Neural cell (in vitro differentiated cells): ENCODE measurements around the gene SIRT4.

Experiments used
- CTCF ChIP-seq: fragments of 450-650 bp; IDR thresholded peaks from 2 replicates; pipeline ENCODE4 v1.5.1; 2014; ENCODE audit warnings: antibody characterized with exemption, mild to moderate bottlenecking, moderate library complexity; ENCODE audit not compliant: poor library complexity, severe bottlenecking
- EP300 ChIP-seq: fragments of 450-650 bp; conservative IDR thresholded peaks from 2 replicates; pipeline ENCODE4 v1.6.1; 2014; ENCODE audit warnings: antibody characterized with exemption, mild to moderate bottlenecking, moderate library complexity; ENCODE audit not compliant: poor library complexity, severe bottlenecking
- EZH2 ChIP-seq: fragments of 200-600, 300-800 bp; shearing (Covaris generic), sonication (generic); IDR thresholded peaks from 2 replicates; pipeline ENCODE4 v1.6.1; 2014; ENCODE audit warnings: antibody characterized with exemption, low read length, borderline replicate concordance, mild to moderate bottlenecking; ENCODE audit not compliant: insufficient read depth, poor library complexity, severe bottlenecking
- MXI1 ChIP-seq: fragments of 450-650 bp; conservative IDR thresholded peaks from 2 replicates; pipeline ENCODE4 v1.6.1; 2014; ENCODE audit warnings: antibody characterized with exemption, mild to moderate bottlenecking; ENCODE audit not compliant: poor library complexity, severe bottlenecking
- POLR2AphosphoS5 ChIP-seq: IDR thresholded peaks from 2 replicates; pipeline ENCODE4 v1.6.1; 2012

DNA sequence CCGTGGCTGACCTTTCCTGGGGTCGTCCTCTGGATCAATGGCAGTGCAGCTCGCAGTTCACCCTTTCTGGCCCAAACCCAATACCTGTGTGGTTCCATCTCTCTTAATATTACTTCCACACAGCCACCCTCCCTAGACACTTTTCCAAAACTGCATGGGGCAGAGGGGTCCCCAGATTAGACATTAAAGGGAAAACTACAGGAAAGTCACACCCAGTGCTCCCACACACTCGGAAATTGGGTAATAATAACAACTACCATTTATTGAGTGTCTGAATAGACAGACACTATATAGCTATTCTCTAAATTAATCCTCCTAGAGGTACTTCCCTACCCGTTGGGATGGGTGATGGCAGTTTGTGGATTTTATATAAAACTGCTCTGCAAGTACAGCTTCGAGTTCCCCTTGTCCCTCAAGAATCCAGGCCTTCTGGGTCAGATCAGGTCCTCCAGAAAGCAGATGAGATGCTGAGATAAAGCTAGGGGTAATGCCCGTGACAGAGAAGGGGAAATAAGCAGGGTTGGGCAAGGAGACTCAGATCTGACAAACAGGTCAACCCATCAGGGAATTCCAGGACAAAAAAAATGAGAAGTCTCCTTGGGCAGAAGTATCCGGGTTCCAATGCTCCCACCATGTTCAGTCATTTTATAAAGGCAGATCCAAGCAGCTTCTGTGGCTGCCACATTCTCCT, 35.8 kb upstream of the SIRT4 start:
- no peak for TF ChIP-seq CTCF
- TF ChIP-seq POLR2AphosphoS5: no peak
- no peak for TF ChIP-seq EZH2
- TF ChIP-seq MXI1: no peak
- no peak for TF ChIP-seq EP300
